HG03196 (cell line): ENCODE data around the gene GPBP1L1.
A peak's percentile ranks its signal among the peaks of the same experiment; 100 is the strongest.
"Not testable (repeated sequence)": the region's sequence is repeated elsewhere in the genome, so short reads cannot be mapped to it uniquely, and the experiment has no call there.

ENCODE experiments used
- ATAC-seq: cut with Tn5 transposase; IDR thresholded peaks from one replicate; pipeline ENCODE4 v1.9.1; 2021; ENCODE audit not compliant: unreplicated experiment

The GPBP1L1 gene, protein sequence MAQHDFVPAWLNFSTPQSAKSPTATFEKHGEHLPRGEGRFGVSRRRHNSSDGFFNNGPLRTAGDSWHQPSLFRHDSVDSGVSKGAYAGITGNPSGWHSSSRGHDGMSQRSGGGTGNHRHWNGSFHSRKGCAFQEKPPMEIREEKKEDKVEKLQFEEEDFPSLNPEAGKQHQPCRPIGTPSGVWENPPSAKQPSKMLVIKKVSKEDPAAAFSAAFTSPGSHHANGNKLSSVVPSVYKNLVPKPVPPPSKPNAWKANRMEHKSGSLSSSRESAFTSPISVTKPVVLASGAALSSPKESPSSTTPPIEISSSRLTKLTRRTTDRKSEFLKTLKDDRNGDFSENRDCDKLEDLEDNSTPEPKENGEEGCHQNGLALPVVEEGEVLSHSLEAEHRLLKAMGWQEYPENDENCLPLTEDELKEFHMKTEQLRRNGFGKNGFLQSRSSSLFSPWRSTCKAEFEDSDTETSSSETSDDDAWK

DNA sequence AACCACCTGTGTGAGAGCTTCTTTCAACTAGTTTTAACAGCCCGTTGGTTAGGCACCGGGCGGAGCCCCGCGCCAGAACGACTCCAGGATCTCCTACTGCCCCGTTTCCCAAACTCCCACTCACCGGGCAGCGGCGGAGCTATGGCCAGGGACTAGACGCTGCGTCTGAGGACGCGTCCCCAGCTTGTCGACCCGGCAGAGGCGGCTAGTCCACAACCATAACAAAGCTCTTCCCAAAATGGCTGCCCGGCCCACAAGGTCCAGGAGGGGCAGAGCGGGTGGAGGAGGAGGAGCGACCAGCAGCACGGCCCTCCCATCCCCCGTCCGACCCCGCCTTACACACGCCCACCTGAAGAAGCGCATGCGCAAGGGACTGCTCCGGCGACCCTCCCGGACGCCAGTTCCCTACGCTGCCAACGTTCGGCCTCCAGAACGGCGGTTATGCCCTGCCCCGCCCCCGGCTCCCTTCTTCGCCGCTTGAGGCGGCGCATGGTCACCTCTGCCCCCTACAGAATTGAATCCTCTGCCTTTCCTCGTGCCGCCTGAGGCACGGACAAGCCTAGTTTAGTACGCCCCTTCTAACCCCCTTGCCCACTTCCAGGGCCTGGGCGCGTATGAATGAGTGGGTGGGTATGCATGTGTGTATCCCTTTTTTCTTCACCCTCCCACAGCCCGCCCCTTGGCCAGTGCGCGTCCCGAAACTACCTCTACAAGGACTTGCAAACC lies at the start of gene GPBP1L1:
TSS of gene GPBP1L1 (minus strand) at position 246 of the 726 bp plus-strand sequence. CDS start 27,446 bp downstream, outside the sequence.
- ATAC-seq = peak; percentile 62

DNA sequence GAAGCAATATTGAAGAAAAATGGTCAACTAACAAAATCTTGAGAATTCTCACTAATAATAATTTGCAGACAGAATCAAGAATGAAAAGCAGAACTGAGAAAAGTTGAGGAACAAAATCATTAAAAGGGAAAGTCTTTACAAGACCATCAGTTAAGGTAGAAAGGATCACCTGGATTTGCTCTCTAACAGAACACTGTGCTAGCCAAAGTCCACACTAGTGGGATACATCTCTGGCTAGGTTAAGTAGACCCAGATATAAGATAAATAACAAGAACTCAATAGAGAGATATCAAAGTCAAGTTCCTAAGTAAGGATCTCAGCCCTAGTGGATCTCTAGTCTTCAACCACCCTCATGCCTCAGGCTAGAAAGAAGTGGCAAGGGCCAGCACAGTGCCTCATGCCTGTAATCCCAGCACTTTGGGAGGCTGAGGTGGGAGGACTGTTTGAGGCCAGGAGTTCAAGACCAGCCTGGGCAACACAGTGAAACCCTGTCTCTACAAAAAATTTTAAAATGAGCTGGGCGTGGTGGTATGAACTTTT lies 44.5 kb upstream of the GPBP1L1 start:
- no peak for ATAC-seq

DNA sequence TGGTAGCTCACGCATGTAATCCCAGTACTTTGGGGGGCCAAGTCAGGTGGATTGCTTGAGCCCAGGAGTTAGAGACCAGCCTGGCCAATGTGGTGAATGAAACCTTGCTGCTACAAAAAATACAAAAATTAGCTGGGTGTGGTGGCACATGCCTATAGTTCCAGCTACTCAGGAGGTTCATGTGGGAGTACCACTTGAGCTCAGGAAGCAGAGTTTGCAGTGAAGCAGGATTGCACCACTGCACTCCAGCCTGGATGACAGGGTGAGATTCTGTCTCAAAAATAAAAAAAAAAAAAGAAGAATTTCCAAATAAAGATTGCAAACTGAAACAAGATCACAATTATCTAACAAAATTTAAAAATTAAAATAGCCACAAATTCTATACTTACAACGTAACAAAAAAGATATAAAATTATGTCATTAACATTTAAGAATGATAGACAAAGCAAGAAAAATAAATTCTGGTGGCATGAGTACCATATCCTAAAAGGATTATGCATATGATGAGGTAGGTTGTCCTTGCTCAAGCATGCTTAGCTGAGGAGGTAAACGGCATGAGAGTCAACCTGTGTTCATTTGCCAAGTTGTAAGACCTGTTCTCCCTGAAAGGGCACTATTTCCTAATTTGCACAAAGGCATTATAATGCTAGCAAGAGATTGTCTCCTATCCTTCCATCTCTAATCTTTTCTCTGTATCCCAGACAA lies 43.9 kb upstream of the GPBP1L1 start:
- ATAC-seq = no peak

DNA sequence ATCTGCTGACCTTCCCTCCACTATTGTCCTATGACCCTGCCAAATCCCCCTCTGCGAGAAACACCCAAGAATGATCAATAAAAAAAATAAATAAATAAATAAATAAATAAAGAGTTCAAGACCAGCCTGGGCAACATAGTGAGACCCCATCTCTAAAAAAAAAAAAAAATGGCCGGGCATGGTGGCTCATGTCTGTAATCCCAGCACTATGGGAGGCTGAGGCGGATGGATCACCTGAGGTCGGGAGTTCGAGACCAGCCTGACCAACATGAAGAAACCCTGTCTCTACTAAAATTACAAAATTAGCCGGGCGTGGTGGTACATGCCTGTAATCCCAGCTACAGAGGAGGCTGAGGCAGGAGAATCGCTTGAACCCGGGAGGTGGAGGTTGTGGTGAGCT lies 39.7 kb upstream of the GPBP1L1 start:
- not testable (repeated sequence) for ATAC-seq

DNA sequence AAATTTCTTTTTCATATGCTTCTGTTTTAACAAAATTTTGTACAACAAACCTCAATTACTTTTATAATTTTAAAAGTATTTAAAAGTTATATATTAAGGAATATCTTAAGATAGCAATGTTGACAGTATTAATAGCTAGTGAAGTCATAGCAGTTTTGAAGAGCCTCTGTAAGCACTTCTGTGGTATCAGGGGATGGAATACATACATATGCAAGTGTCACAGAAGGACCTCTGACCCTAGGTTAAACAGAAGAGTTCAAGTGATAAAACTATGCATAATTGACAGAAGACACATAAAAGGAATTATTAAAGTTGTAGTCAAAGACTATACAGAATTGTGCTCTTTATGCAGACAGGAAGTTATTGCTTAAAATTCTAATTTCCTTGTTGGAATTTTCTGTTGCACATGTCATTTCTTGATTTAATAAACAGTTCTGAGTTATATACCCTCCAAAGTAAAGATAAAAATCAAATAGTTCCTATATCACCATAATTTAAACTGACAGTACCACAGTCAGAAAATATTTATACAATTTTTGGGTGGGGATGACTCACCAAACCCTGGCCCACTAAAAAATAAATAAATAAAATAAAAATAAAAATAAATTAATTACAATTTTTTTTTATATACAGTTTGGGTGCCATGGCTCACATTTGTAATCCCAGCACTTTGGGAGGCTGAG lies 37.1 kb upstream of the GPBP1L1 start:
- ATAC-seq = no peak

DNA sequence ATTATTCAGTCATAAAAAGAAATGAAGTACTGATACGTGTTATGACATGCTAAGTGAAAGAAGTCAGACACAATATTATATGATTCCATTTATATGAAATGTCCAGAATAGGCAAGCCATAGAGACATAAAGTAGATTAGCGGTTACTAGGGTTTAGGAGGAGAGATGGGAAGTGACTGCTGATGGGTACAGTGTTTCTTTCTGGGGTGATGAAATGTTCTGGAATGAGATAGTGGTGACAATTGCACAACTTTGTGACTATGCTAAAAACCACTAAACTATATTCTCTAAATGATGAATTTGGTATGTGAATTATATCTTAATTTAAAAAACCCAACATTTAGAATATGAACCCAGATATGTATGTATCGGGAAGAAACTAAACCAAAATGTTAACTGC lies 36.5 kb upstream of the GPBP1L1 start:
- no peak for ATAC-seq

DNA sequence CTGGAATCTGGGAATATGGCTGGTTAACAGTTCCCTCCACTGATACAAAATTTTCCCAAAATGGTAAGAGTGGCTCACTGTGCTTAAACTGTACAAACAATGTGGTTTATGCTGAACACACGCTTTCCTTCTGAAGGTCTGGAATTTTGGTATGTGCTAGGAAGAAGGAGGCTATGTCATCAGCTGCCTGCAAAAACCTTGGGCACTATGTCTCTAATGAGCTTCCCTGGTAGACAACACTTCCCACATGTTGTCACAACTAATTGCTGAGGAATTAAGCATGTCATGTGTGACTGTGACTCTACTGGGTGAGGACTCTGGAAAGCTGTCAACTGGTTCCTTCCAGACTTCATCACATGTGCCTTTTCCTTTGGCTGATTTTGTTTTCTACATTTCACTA lies 34.9 kb upstream of the GPBP1L1 start:
- no peak for ATAC-seq

DNA sequence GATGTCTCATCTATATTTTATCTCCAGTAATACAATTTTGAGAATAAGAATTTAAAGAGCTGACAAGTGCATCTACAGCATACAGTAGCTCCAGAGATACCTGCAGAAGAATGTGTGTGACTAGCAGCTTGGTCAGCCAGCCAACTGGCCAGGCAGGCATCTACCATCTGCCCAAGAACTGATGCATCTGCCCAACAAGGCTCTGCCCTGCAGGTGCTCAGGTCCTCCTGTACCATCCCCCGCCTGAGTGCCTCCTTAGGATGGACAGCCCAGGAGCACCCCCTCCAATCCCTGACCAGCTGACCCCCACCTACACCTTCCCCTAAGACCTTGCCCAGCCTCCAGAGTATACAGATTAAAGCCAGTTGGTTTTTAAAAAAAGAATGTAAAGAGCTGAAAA lies 32.0 kb upstream of the GPBP1L1 start:
- no peak for ATAC-seq

DNA sequence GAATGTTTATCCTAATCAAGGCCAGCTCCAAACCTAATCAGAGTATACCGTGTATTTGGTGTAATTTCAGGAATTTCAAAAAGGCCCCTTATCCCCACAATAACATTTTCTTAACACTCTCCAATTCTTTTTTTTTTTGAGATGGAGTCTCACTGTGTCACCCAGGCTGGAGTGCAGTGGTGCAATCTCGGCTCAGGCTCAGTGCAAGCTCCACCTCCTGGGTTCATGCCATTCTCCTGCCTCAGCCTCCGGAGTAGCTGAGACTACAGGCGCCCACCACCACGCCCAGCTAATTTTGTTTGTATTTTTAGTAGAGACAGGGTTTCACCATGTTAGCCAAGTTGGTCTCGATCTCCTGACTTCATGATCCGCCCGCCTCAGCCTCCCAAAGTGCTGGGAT lies 31.1 kb upstream of the GPBP1L1 start:
- not testable (repeated sequence) for ATAC-seq

DNA sequence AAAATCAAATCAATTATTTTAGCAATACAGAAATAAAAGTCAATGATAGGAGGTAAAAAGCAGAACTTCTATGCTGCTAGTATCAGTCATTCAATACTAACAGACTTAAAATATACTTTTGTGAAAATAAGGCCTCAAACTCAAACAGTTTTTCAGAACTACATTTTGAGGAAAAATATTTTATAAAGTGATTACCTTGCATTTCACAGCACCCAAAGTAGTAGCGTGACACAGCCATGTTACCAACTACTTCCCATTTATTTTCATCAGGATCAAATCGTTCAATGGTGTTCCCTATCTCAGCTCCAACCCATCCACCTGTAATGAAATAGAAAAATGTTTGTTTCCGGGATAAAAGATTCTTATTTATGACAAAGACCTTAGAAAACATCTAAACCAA lies 30.4 kb upstream of the GPBP1L1 start:
- no peak for ATAC-seq

DNA sequence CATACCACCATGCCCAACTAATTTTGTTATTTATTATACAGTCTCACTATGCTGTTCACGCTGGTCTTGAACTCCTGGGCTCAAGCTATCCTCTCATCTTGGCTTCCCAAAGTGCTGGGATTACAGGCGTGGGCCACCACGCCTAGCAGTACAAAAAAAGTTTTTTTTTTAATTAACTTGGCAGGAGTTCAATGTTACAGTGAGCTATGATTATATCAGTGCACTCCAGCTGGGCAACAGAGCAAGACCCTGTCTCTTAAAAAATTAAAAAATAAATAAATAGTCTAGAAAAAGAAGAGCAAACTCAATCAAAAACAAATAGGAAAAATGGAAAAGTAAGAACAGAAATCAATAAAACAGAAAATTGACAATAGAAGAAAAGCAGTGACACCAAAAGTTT lies 27.4 kb upstream of the GPBP1L1 start:
- no peak for ATAC-seq

DNA sequence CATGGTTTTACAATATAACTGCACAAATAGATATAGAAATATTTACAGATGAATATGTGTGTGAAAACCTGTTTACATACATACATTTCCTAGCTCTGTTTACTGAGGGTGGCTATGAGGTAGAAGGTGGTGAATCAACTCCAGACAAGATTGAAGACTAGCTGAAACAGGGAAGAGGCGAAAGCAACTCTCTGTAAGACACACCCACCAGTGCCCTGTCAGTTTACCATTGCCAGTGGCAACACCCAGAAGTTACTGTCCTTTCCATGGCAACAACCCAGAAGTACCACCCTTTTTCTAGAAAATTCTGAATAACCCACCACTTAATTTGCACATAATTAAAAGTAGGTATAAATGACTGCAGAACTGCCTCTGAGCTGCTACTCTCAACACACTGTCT lies 18.3 kb upstream of the GPBP1L1 start:
- no peak for ATAC-seq

DNA sequence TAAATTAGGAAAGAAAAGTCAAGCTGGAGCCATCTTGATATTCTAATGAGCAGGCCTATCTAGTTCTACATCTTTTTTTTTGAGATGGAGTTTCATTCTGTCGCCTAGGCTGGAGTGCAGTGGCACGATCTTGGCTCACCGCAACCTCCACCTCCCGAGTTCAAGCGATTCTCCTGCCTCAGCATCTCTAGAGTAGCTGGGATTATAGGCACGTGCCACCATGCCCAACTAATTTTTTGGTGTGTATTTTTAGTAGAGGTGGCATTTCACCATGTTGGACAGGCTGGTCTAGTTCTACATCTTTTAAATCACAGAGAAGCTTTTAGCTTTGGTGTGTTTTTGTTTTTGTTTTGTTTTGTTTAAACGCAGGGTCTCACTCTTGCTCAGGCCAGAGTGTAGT lies 8.5 kb upstream of the GPBP1L1 start:
- no peak for ATAC-seq

DNA sequence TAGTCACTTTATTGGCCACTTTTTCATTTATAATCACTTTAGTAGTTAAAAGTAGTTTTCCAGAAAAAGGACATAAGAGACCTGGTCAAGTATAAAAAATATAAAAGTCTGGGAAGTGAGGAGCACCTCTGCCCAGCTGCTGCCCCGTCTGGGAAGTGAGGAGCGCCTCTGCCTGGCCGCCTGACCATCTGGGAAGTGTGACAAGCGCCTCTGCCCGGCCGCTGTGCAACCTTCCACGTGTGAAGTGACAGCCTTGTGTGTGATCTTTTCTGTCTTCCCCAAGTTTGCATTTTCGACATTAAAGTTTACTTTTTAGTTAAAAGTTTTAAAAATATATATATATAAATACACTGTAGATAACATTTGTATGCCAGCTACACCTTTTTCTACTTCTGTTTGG lies 7.5 kb upstream of the GPBP1L1 start:
- not testable (repeated sequence) for ATAC-seq

DNA sequence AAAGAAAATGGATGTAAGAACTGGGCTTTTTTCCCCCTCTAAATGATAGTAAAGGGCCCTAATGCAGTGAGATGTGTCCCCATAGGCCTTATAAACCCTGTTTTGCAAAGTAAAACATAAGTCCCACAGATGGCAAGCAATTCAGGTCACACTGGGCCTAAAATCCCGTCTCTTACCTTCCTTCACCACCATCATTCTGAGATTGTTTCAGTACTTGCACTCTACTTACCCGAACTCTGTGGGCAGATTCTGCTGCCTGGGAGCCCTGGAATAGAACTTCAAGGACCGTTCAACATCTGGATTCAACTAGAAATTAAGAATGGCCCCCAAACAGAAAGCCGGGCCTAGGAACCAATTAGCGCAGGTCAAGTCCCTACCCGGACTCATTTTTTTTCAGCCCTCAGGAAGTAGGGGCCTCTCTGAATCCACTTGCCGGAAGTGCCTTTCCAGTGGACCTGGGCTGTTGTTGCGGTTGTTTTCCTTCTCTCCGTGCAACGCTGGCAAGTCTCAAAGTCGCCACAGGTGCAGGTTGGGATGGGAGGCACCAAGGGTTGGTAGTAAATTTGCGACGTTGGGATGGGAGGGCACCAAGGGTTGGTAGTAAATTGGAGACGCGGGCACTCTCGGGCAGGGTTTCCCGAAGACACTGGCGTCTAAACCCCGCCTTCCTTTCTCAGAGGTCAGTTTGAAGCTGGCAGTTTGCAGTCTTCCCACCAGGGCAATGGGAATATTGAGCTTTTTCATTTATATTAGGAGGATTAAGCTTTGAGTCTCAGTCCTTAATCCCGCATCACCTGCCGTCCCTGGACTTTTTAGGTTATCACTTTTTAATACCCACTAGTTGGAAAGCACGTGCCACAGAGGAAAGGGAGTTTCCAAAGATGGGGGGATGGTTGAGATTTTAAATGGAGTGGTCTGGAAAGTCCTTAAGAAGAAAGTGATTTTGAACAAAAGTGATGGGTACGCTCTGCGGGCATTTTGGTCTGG lies 1.7 kb upstream of the GPBP1L1 start, which contains the start of gene TMEM69:
TSS of gene TMEM69 (plus strand) at position 428 of the 987 bp plus-strand sequence. CDS start 2,888 bp downstream, outside the sequence.
- ATAC-seq = peak; percentile 31

DNA sequence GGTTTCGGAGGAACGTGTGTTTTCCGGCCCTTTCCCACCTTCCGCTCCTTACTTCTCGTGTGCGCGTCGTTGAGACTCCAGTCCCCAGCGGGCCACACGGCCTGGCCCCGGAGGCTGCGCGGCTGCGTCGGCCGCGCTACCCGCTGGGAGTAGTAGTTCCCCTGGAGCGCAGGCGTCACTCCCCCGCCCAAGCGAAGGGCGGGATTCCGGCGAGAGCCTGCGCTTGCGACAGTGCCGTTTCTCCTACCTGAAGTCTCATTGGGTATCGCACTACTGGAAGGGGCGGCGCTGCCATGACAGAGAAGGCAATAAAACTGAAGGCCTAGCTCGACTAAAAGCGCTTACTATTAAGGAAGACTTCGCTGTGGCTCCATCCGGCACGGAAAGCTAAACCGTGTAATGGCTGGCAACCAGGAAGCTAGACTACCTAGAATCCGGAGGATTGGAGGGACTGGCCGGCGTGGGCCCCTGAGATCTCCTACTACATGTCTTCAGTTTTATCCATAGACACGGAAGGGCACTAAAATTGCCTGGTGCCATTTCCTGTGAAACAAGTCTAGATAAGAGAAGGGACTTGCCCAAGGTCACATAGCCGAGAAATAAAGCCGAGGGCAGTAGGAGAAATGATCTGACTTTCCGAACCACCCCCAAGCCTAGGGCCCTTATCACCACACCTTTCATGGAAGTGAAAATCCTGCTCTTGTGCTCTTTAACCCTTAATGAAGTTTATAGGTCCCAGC lies 851 bp upstream of the GPBP1L1 start:
- peak; percentile 83 for ATAC-seq

DNA sequence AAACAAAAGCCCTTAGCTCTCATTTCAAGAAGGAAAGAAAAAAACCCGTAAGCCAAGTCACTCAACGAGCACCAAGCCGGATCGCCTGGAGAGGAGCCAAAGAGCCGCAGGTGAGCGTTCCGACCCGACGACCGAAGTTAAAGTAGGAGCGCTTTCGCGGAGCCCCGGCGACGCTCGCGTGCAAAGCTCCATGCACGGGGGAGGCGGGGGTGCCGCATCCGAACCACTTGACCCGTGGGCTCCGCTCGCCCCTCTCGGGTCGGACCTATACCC lies 382 bp downstream of the GPBP1L1 start:
- peak; percentile 10 for ATAC-seq

DNA sequence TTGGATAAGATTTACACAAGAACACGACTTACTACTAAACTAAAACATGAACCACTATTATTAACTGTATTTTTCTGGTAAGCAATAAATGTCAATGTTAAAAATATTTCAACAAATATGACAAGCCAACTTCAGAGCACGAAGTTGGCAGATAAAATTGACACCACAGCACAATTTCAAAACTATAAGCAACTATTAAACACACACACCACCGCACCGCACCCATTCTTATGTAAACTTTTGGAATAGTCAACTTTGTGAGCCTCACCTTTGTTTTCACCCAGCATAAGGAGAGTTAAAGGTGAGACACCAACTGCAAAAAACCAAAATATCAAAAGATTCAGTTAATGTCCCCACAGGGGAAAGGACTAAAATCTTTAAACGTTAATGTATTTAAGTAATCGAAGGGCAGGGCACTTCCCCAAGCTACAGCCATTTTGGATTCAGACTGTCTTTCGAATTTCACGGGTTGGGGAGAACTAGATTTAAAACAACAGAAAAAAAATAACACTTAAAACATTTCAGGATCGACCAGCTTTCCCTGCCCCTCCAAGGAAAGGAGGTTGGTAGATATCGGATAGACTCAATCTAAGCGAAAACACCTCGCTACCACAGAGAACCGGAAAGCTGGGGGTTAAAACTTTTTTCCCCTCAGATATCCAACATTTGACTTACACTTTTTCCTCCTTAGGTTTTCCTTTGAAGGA lies 872 bp downstream of the GPBP1L1 start:
- ATAC-seq = no peak
